HepG2 (cell line): Measurements from ENCODE around the gene PPP4C. TPM values are rescaled to one million over a fixed set of nuclear protein-coding genes. Genes with fewer than 3 reads are reported as not detected.

Experiments
- CEBPG ChIP-seq: IDR thresholded peaks from 2 replicates; pipeline ENCODE4 v1.6.1; 2016
- KIAA2018 ChIP-seq: sonication (generic); formaldehyde crosslinking; IDR thresholded peaks from 2 replicates; pipeline ENCODE4 v1.5.0; 2020; ENCODE audit warnings: mild to moderate bottlenecking, missing genetic modification reagents, borderline replicate concordance
- MLLT10 ChIP-seq: sonication (generic); formaldehyde crosslinking; IDR thresholded peaks from 2 replicates; pipeline ENCODE4 v1.4.0; 2020; ENCODE audit warnings: missing genetic modification reagents
- PRDM10 ChIP-seq: sonication (generic); formaldehyde crosslinking; IDR thresholded peaks from 2 replicates; pipeline ENCODE4 v1.4.0; 2020; ENCODE audit warnings: low read depth, missing genetic modification reagents
- RAD51 ChIP-seq: fragments of 450-650 bp; IDR thresholded peaks from 2 replicates; pipeline ENCODE4 v1.6.1; 2016; ENCODE audit warnings: borderline replicate concordance
- SAP130 ChIP-seq: IDR thresholded peaks from 2 replicates; pipeline ENCODE4 v1.6.1; 2016; ENCODE audit warnings: low read depth
- ZBTB25 ChIP-seq: IDR thresholded peaks from 2 replicates; pipeline ENCODE4 v1.6.1; 2018; ENCODE audit warnings: missing genetic modification reagents
- ZNF101 ChIP-seq: sonication (generic); formaldehyde crosslinking; IDR thresholded peaks from 2 replicates; pipeline ENCODE4 v1.4.0; 2020; ENCODE audit warnings: mild to moderate bottlenecking, low read depth, missing genetic modification reagents, borderline replicate concordance
- ZNF143 ChIP-seq: sonication (generic); formaldehyde crosslinking; IDR thresholded peaks from 2 replicates; pipeline ENCODE4 v1.4.0; 2020; ENCODE audit warnings: missing genetic modification reagents
- ZNF570 ChIP-seq: sonication (generic); formaldehyde crosslinking; IDR thresholded peaks from 2 replicates; pipeline ENCODE4 v1.4.0; 2020; ENCODE audit warnings: mild to moderate bottlenecking, missing genetic modification reagents, borderline replicate concordance
- ZNF672 ChIP-seq: sonication (generic); formaldehyde crosslinking; IDR thresholded peaks from 2 replicates; pipeline ENCODE4 v1.8.1; 2022; ENCODE audit warnings: missing genetic modification reagents
- ZNF678 ChIP-seq: sonication (generic); formaldehyde crosslinking; IDR thresholded peaks from 2 replicates; pipeline ENCODE4 v1.4.0; 2020; ENCODE audit warnings: mild to moderate bottlenecking, missing genetic modification reagents
- ZNF800 ChIP-seq: sonication (generic); formaldehyde crosslinking; IDR thresholded peaks from 2 replicates; pipeline ENCODE4 v1.4.0; 2020; ENCODE audit warnings: missing genetic modification reagents
- polyA plus RNA-seq, 8 experiments: library from polyadenylated mRNA; depleted of rRNA in 3 of 8; stranded (reverse) in 7 of 8; unstranded in 1 of 8; fragments of >200 nt; fragmentation: Illumina TruSeq in 4 of 8; extraction: Trizol in 4 of 8; gene quantifications; 2 replicates each; pipeline versions ENCODE4 v1.2.1 to v1.2.3, GENCODE V29; 2011 to 2016; ENCODE audit warnings: low read depth in 4 of 8, missing spikeins in 1 of 8, mixed read lengths in 1 of 8; ENCODE audit not compliant: insufficient read depth in 1 of 8
- total RNA-seq, 5 experiments: library from RNA; depleted of rRNA; stranded (reverse); fragments of >200 nt; fragmentation: Illumina TruSeq; extraction: Trizol; gene quantifications; 2 replicates each; pipeline ENCODE4 v1.2.3, GENCODE V29; 2016; ENCODE audit warnings: low read depth in 1 of 5

PPP4C gene
- total and polyA plus RNA-seq, 2 of the 13 experiments (the other 11 are each of a cell fraction or from before 2014, with no cell fraction given) = 176 to 220 TPM

- TF ChIP-seq ZNF101 (CRISPR knock-in tag) = no peak
- no peak for TF ChIP-seq MLLT10
- no peak for TF ChIP-seq RAD51
- no peak for TF ChIP-seq ZNF800 (CRISPR knock-in tag)
- peak; percentile 51; the same call in 1 of the 2 replicates for TF ChIP-seq SAP130 (CRISPR knock-in tag)
- TF ChIP-seq KIAA2018 (CRISPR knock-in tag) = no peak
- no peak for TF ChIP-seq ZNF678
- 0 out of 2 replicates have a peak, but pooled peaks have one; percentile 55 for TF ChIP-seq ZBTB25
- no peak for TF ChIP-seq PRDM10 (CRISPR knock-in tag)
- no peak for TF ChIP-seq ZNF672 (CRISPR knock-in tag)
- TF ChIP-seq ZNF570 (CRISPR knock-in tag) = no peak
- TF ChIP-seq ZNF143 (CRISPR knock-in tag) = no peak
- TF ChIP-seq CEBPG (CRISPR knock-in tag) = peak; percentile 13; the same call in 1 of the 2 replicates
These were observed 43.5 kb upstream of the PPP4C start (continued) for GRCh38 chr16:30032083-30032819.
